HCT116 (cell line): Measurements from ENCODE around the gene NHSL2. TPM values are rescaled to one million over a fixed set of nuclear protein-coding genes. Genes with fewer than 3 reads are reported as not detected.

Experiments used
- ATAC-seq: fragments of 200-7000 bp; cut with Tn5 transposase; 2 replicates; pipeline ENCODE4 v1.9.1; 2020; ENCODE audit warnings: mild to moderate bottlenecking, moderate library complexity
- BruUV-seq: library from RNA; stranded (reverse); fragments of 400-500 nt; replicated peaks from 2 replicates; lab custom pipeline; 2021; lab: Mats Ljungman, UMichigan
- CTCF ChIA-PET: fragments of 300-600 bp; sonication (Branson Sonifier 250); formaldehyde crosslinking; loops from one replicate; lab custom pipeline; 2021; ENCODE audit warnings: antibody characterized with exemption; lab: Charles Lee
- POLR2A ChIA-PET: fragments of 300-600, 350-600 bp; sonication (Branson Sonifier 250); formaldehyde crosslinking; loops from one replicate; lab custom pipeline; 2021; ENCODE audit warnings: antibody characterized with exemption; lab: Charles Lee
- RAD21 ChIA-PET, 2 experiments: fragments of 300-600 bp; sonication (Branson Sonifier 250); formaldehyde crosslinking; loops; one replicate each; lab custom pipeline; 2023; ENCODE audit warnings: low total read pairs in 2 of 2; ENCODE audit not compliant: uncharacterized antibody in 2 of 2, unreplicated experiment in 2 of 2, low non-redundant PET in 1 of 2; lab: Charles Lee
- DNase-seq: peaks from one replicate; pipeline ENCODE4 v3.0.0-alpha.2; 2010; ENCODE audit warnings: low read depth, low spot score
- H2AFZ ChIP-seq: fragments of 200-600 bp; shearing (Covaris generic), sonication (generic); 2 replicates; pipeline ENCODE4 v1.6.1; 2017; ENCODE audit warnings: low read depth, mixed run types, mixed read lengths, antibody characterized with exemption, low read length; ENCODE audit not compliant: poor library complexity, severe bottlenecking
- H3K27ac ChIP-seq: 2 replicates; pipeline ENCODE4 v1.5.1; 2012; ENCODE audit warnings: low read depth, low read length
- H3K27me3 ChIP-seq: fragments of 200-600 bp; sonication (generic); 2 replicates; pipeline ENCODE4 v1.6.1; 2016; ENCODE audit warnings: mixed run types, low read length, mixed read lengths; ENCODE audit not compliant: insufficient read depth
- H3K36me3 ChIP-seq, 2 experiments: fragments of 200-500 bp in 1 of 2; fragments of 200-600 bp in 1 of 2; sonication (Bioruptor generic) in 1 of 2; sonication (generic) in 1 of 2; 2 replicates each; pipeline versions ENCODE4 v1.5.1 to v1.6.1; 2014 to 2016; ENCODE audit warnings: low read length in 2 of 2, inconsistent platforms in 1 of 2, mixed read lengths in 1 of 2, mixed run types in 1 of 2; ENCODE audit not compliant: insufficient read depth in 2 of 2, control insufficient read depth in 1 of 2
- H3K4me1 ChIP-seq, 2 experiments: fragments of 200-600 bp in 1 of 2; sonication (generic) in 1 of 2; 2 replicates each; pipeline versions ENCODE4 v1.5.1 to v1.6.1; 2012 to 2017; ENCODE audit warnings: low read length in 2 of 2, inconsistent platforms in 1 of 2, mild to moderate bottlenecking in 1 of 2, mixed read lengths in 1 of 2, mixed run types in 1 of 2, moderate library complexity in 1 of 2; ENCODE audit not compliant: insufficient read depth in 2 of 2, control insufficient read depth in 1 of 2
- H3K4me2 ChIP-seq: fragments of 200-600 bp; sonication (generic); 2 replicates; pipeline ENCODE4 v1.6.1; 2017; ENCODE audit warnings: mixed run types, low read length, mixed read lengths
- H3K4me3 ChIP-seq, 2 experiments: fragments of 200-600 bp in 1 of 2; sonication (generic) in 1 of 2; replicated peaks in 1 of 2; 2 replicates each; pipeline ENCODE4 v1.5.1; 2011 to 2016; ENCODE audit warnings: low read length in 2 of 2, control low read depth in 1 of 2, low read depth in 1 of 2, mild to moderate bottlenecking in 1 of 2, mixed read lengths in 1 of 2, mixed run types in 1 of 2
- H3K79me2 ChIP-seq: fragments of 200-600 bp; sonication (generic); 2 replicates; pipeline ENCODE4 v1.6.1; 2017; ENCODE audit warnings: mild to moderate bottlenecking, mixed run types, low read length, moderate library complexity, mixed read lengths; ENCODE audit not compliant: insufficient read depth
- H3K9ac ChIP-seq: fragments of 200-600 bp; sonication (generic); 2 replicates; pipeline ENCODE4 v1.6.1; 2016; ENCODE audit warnings: low read length, mixed read lengths
- H3K9me2 ChIP-seq: fragments of 200-600 bp; sonication (generic), shearing (Covaris generic); 2 replicates; pipeline ENCODE4 v1.6.1; 2017; ENCODE audit warnings: mixed run types, mild to moderate bottlenecking, moderate library complexity; ENCODE audit not compliant: insufficient read depth
- H3K9me3 ChIP-seq, 2 experiments: fragments of 200-500 bp in 1 of 2; fragments of 200-600 bp in 1 of 2; sonication (Bioruptor generic) in 1 of 2; sonication (generic) in 1 of 2; 2 replicates each; pipeline ENCODE4 v1.6.1; 2014 to 2017; ENCODE audit warnings: low read length in 2 of 2, mixed read lengths in 2 of 2, inconsistent platforms in 1 of 2, low read depth in 1 of 2, mild to moderate bottlenecking in 1 of 2, mixed run types in 1 of 2, moderate library complexity in 1 of 2; ENCODE audit not compliant: control insufficient read depth in 1 of 2, insufficient read depth in 1 of 2
- H4K20me1 ChIP-seq: fragments of 200-600 bp; sonication (generic), shearing (Covaris generic); 2 replicates; pipeline ENCODE4 v1.6.1; 2017; ENCODE audit warnings: mixed run types, mild to moderate bottlenecking, moderate library complexity; ENCODE audit not compliant: insufficient read depth
- CEBPB ChIP-seq: IDR thresholded peaks from 2 replicates; pipeline ENCODE4 v1.6.1; 2012; ENCODE audit warnings: low read depth
- ELF1 ChIP-seq: IDR thresholded peaks from 2 replicates; pipeline ENCODE4 v1.6.1; 2012; ENCODE audit warnings: low read depth, borderline replicate concordance
- EZH2phosphoT487 ChIP-seq: fragments of 200-600 bp; IDR thresholded peaks from 2 replicates; pipeline ENCODE4 v1.6.1; 2018; ENCODE audit warnings: antibody characterized with exemption, borderline replicate concordance
- JUND ChIP-seq: IDR thresholded peaks from 2 replicates; pipeline ENCODE4 v1.6.1; 2012
- POLR2A ChIP-seq: IDR thresholded peaks from 2 replicates; pipeline ENCODE4 v1.7.0; 2011; ENCODE audit warnings: borderline replicate concordance; ENCODE audit not compliant: insufficient read depth, insufficient read length; ENCODE audit errors: extremely low read depth
- SIN3A ChIP-seq: IDR thresholded peaks from 2 replicates; pipeline ENCODE4 v1.6.1; 2012; ENCODE audit warnings: low read depth
- SRF ChIP-seq: IDR thresholded peaks from 2 replicates; pipeline ENCODE4 v1.6.1; 2012; ENCODE audit warnings: low read depth
- TCF7L2 ChIP-seq: IDR thresholded peaks from 2 replicates; pipeline ENCODE4 v1.7.0; 2011; ENCODE audit warnings: borderline replicate concordance, inconsistent platforms; ENCODE audit not compliant: insufficient read depth, insufficient read length; ENCODE audit errors: extremely low read depth
- ZFX ChIP-seq: fragments of 450-650 bp; IDR thresholded peaks from 2 replicates; pipeline ENCODE4 v1.6.1; 2017
- ZNF274 ChIP-seq: fragments of 200-500 bp; sonication (Bioruptor generic); IDR thresholded peaks from 2 replicates; pipeline ENCODE4 v1.6.1; 2014; ENCODE audit warnings: mild to moderate bottlenecking, low read depth, low read length, inconsistent platforms
- intact Hi-C: fragments of 100-400 bp; cut with micrococcal nuclease; formaldehyde crosslinking; loops from 2 replicates; pipeline ENCODE4 v1.10.0; 2022
- total RNA-seq: library from RNA; stranded (reverse); gene quantifications from one replicate; pipeline ENCODE4 v1.2.1, GENCODE V29; 2021; ENCODE audit not compliant: unreplicated experiment
- TF ChIP-seq, protein P1 (sequence below), 3 experiments: fragments of 200-600 bp in 1 of 3; sonication (generic) in 1 of 3; IDR thresholded peaks in 2 of 3; conservative IDR thresholded peaks in 1 of 3; 2 replicates each; pipeline ENCODE4 v1.5.1; 2012 to 2017; ENCODE audit warnings: low read depth in 2 of 3, low read length in 2 of 3, antibody characterized with exemption in 1 of 3, borderline replicate concordance in 1 of 3, control low read depth in 1 of 3, mild to moderate bottlenecking in 1 of 3, mixed read lengths in 1 of 3, mixed run types in 1 of 3, moderate library complexity in 1 of 3; ENCODE audit not compliant: insufficient read depth in 1 of 3
- TF ChIP-seq, protein P2 (sequence below): IDR thresholded peaks from 2 replicates; pipeline ENCODE4 v1.6.1; 2012
- TF ChIP-seq, protein P3 (sequence below): IDR thresholded peaks from 2 replicates; pipeline ENCODE4 v1.6.1; 2012; ENCODE audit warnings: low read depth

Gene NHSL2
- total RNA-seq, 1 experiment from 2014 or later: 0.22 TPM

DNA sequence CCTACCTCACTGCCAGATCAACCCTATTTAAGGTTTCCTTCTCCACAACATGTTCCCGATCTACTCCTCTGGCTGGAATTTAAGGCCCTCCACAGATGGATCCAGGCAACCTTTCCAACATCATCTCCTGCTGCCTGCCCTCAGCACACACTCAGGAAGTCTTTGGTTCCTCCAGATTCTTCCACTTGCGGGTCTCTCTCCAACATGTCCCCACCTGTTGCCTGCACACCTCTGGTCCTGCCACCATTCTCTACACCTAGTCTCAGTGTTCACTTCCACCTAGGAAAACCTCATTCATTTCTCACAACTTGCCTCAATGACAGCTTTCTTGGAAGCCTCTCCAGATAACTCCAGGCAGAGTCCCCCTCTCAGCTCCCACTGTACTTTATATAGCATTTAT is 140.9 kb downstream of the NHSL2 start:
- H3K27ac ChIP-seq: no peak overlapping the region
- ChIA-PET CTCF (no interaction called here), RAD21 (no interaction called here), POLR2A (no interaction called here)
- no peak overlapping the region for H2AFZ ChIP-seq
- TF ChIP-seq, protein P1, sequence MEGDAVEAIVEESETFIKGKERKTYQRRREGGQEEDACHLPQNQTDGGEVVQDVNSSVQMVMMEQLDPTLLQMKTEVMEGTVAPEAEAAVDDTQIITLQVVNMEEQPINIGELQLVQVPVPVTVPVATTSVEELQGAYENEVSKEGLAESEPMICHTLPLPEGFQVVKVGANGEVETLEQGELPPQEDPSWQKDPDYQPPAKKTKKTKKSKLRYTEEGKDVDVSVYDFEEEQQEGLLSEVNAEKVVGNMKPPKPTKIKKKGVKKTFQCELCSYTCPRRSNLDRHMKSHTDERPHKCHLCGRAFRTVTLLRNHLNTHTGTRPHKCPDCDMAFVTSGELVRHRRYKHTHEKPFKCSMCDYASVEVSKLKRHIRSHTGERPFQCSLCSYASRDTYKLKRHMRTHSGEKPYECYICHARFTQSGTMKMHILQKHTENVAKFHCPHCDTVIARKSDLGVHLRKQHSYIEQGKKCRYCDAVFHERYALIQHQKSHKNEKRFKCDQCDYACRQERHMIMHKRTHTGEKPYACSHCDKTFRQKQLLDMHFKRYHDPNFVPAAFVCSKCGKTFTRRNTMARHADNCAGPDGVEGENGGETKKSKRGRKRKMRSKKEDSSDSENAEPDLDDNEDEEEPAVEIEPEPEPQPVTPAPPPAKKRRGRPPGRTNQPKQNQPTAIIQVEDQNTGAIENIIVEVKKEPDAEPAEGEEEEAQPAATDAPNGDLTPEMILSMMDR (IDR thresholded peaks at IDR 0.05 in 2 of 3, conservative IDR thresholded peaks at IDR 0.05 in 1 of 3; ENCODE audit: borderline replicate concordance in 1 of 3, insufficient read depth in 1 of 3, low read depth in 2 of 3, low read length in 2 of 3): no peak
- no peak for TF ChIP-seq SRF
- TF ChIP-seq CEBPB: no peak
- TF ChIP-seq JUND: no peak
- TF ChIP-seq ZNF274: no peak
- TF ChIP-seq SIN3A: no peak
- no peak for TF ChIP-seq EZH2phosphoT487
- no peak for TF ChIP-seq ELF1
- no peak for TF ChIP-seq POLR2A
- TF ChIP-seq ZFX: no peak
- TF ChIP-seq, protein P2, sequence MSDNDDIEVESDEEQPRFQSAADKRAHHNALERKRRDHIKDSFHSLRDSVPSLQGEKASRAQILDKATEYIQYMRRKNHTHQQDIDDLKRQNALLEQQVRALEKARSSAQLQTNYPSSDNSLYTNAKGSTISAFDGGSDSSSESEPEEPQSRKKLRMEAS: no peak
- TF ChIP-seq TCF7L2: no peak
- TF ChIP-seq, protein P3, sequence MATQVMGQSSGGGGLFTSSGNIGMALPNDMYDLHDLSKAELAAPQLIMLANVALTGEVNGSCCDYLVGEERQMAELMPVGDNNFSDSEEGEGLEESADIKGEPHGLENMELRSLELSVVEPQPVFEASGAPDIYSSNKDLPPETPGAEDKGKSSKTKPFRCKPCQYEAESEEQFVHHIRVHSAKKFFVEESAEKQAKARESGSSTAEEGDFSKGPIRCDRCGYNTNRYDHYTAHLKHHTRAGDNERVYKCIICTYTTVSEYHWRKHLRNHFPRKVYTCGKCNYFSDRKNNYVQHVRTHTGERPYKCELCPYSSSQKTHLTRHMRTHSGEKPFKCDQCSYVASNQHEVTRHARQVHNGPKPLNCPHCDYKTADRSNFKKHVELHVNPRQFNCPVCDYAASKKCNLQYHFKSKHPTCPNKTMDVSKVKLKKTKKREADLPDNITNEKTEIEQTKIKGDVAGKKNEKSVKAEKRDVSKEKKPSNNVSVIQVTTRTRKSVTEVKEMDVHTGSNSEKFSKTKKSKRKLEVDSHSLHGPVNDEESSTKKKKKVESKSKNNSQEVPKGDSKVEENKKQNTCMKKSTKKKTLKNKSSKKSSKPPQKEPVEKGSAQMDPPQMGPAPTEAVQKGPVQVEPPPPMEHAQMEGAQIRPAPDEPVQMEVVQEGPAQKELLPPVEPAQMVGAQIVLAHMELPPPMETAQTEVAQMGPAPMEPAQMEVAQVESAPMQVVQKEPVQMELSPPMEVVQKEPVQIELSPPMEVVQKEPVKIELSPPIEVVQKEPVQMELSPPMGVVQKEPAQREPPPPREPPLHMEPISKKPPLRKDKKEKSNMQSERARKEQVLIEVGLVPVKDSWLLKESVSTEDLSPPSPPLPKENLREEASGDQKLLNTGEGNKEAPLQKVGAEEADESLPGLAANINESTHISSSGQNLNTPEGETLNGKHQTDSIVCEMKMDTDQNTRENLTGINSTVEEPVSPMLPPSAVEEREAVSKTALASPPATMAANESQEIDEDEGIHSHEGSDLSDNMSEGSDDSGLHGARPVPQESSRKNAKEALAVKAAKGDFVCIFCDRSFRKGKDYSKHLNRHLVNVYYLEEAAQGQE: no peak
- no peaks in the 10 kb centered on the region for H3K36me3 ChIP-seq
- no peaks in the 10 kb centered on the region for H3K79me2 ChIP-seq
- H3K27me3 ChIP-seq: no peaks in the 10 kb centered on the region
- no peaks in the 10 kb centered on the region for H3K4me1 ChIP-seq
- H3K9ac ChIP-seq: no peak overlapping the region
- BruUV-seq: no TSS peak
- H4K20me1 ChIP-seq: no peaks in the 10 kb centered on the region
- intact Hi-C loops: no loop called here
- DNase-seq (no peak), ATAC-seq (no peak)
- no peak overlapping the region for H3K4me3 ChIP-seq
- H3K9me2 ChIP-seq: no peaks in the 10 kb centered on the region
- no peaks in the 10 kb centered on the region for H3K9me3 ChIP-seq
- no peak overlapping the region for H3K4me2 ChIP-seq
